ENCODE results near the gene SEC24D.

Gene SEC24D

GRCh38 chr4:118738090-118738489, 97.8 kb downstream of the SEC24D start:
- no peaks in the 10 kb centered on the region for H3K79me2 ChIP-seq (ENCODE audit: insufficient read depth, low read length)
- no peaks in the 10 kb centered on the region for H3K27me3 ChIP-seq (ENCODE audit: low read length)
- H3K4me3 ChIP-seq (ENCODE audit: insufficient read depth, low read length, poor library complexity, severe bottlenecking), result no peak overlapping the region
- H3K36me3 ChIP-seq (ENCODE audit: low read length), result peaks cover 5% of the 10 kb centered on the region; the same call in 1 of the 2 replicates
- no peak overlapping the region for H2AFZ ChIP-seq (ENCODE audit: low read depth, low read length, severe bottlenecking)
- no peaks in the 10 kb centered on the region for H3F3A ChIP-seq (ENCODE audit: insufficient read depth)
- no peak overlapping the region for H3K9ac ChIP-seq (ENCODE audit: low read length)
- H3K27ac ChIP-seq (ENCODE audit: low read depth, low read length), result no peak overlapping the region
- H4K20me1 ChIP-seq (ENCODE audit: low read depth, low read length), result no peaks in the 10 kb centered on the region
- TF ChIP-seq CTCF (IDR thresholded peaks at IDR 0.05; ENCODE audit: insufficient read depth, low read length, poor library complexity, severe bottlenecking), result no peak
- no peak for TF ChIP-seq EZH2phosphoT487 (conservative IDR thresholded peaks at IDR 0.05; ENCODE audit: low read length)
- H3K4me2 ChIP-seq (ENCODE audit: low read depth, low read length, poor library complexity, severe bottlenecking), result no peak overlapping the region
- no peaks in the 10 kb centered on the region for H3K9me2 ChIP-seq (replicated peaks; ENCODE audit: insufficient read depth, low read length)
- H3K9me3 ChIP-seq (ENCODE audit: insufficient read depth, low read length), result no peaks in the 10 kb centered on the region

- no peaks in the 10 kb centered on the region for H3F3A ChIP-seq (ENCODE audit: insufficient read depth)
- H3K4me2 ChIP-seq (ENCODE audit: low read depth, low read length, poor library complexity, severe bottlenecking), result no peak overlapping the region
- H3K27me3 ChIP-seq (ENCODE audit: low read length), result no peaks in the 10 kb centered on the region
- H3K36me3 ChIP-seq (ENCODE audit: low read length), result peaks cover 5% of the 10 kb centered on the region; the same call in 1 of the 2 replicates
- H3K9ac ChIP-seq (ENCODE audit: low read length), result no peak overlapping the region
- TF ChIP-seq CTCF (IDR thresholded peaks at IDR 0.05; ENCODE audit: insufficient read depth, low read length, poor library complexity, severe bottlenecking) (no peak), EZH2phosphoT487 (conservative IDR thresholded peaks at IDR 0.05; ENCODE audit: low read length) (no peak)
- no peak overlapping the region for H3K27ac ChIP-seq (ENCODE audit: low read depth, low read length)
- H3K9me2 ChIP-seq (replicated peaks; ENCODE audit: insufficient read depth, low read length), result no peaks in the 10 kb centered on the region
- no peak overlapping the region for H2AFZ ChIP-seq (ENCODE audit: low read depth, low read length, severe bottlenecking)
- no peak overlapping the region for H3K4me3 ChIP-seq (ENCODE audit: insufficient read depth, low read length, poor library complexity, severe bottlenecking)
- H3K9me3 ChIP-seq (ENCODE audit: insufficient read depth, low read length), result no peaks in the 10 kb centered on the region
- no peaks in the 10 kb centered on the region for H3K79me2 ChIP-seq (ENCODE audit: insufficient read depth, low read length)
- no peaks in the 10 kb centered on the region for H4K20me1 ChIP-seq (ENCODE audit: low read depth, low read length)
These were observed 99.0 kb downstream of the SEC24D start for GRCh38 chr4:118736900-118737299.

- no peak overlapping the region for H3K4me2 ChIP-seq (ENCODE audit: low read depth, low read length, poor library complexity, severe bottlenecking)
- H3K9me3 ChIP-seq (ENCODE audit: insufficient read depth, low read length), result no peaks in the 10 kb centered on the region
- no peak overlapping the region for H3K27ac ChIP-seq (ENCODE audit: low read depth, low read length)
- peaks cover 6% of the 10 kb centered on the region; the same call in 1 of the 2 replicates for H3K36me3 ChIP-seq (ENCODE audit: low read length)
- no peaks in the 10 kb centered on the region for H3F3A ChIP-seq (ENCODE audit: insufficient read depth)
- H2AFZ ChIP-seq (ENCODE audit: low read depth, low read length, severe bottlenecking), result no peak overlapping the region
- H3K9ac ChIP-seq (ENCODE audit: low read length), result no peak overlapping the region
- H4K20me1 ChIP-seq (ENCODE audit: low read depth, low read length), result no peaks in the 10 kb centered on the region
- no peak overlapping the region for H3K4me3 ChIP-seq (ENCODE audit: insufficient read depth, low read length, poor library complexity, severe bottlenecking)
- TF ChIP-seq EZH2phosphoT487 (conservative IDR thresholded peaks at IDR 0.05; ENCODE audit: low read length), result no peak
- no peak for TF ChIP-seq CTCF (IDR thresholded peaks at IDR 0.05; ENCODE audit: insufficient read depth, low read length, poor library complexity, severe bottlenecking)
- no peaks in the 10 kb centered on the region for H3K27me3 ChIP-seq (ENCODE audit: low read length)
- no peaks in the 10 kb centered on the region for H3K79me2 ChIP-seq (ENCODE audit: insufficient read depth, low read length)
- H3K9me2 ChIP-seq (replicated peaks; ENCODE audit: insufficient read depth, low read length), result no peaks in the 10 kb centered on the region
These were observed 101.3 kb downstream of the SEC24D start for GRCh38 chr4:118734491-118735205.

Data from SU-DHL-6 (cell line).